ENCODE measurements around the gene GRM1. TPM values are rescaled to one million over a fixed set of nuclear protein-coding genes. Genes with fewer than 3 reads are reported as not detected.

Gene GRM1
- total and polyA plus RNA-seq, 9 of the 15 experiments (the other 6 are each of a cell fraction or from before 2014, with no cell fraction given): not detected

GRCh38 chr6:146481527-146481926 is 452.7 kb downstream of the GRM1 start:
- POLR2A ChIA-PET: no interaction called here
- DNase-seq (ENCODE audit: extremely low read depth in 1 of 4, low spot score in 3 of 4): no peak
- H3K27ac ChIP-seq (ENCODE audit: extremely low read depth, low read depth, low read length): no peak overlapping the region
- H3K79me2 ChIP-seq (ENCODE audit: control insufficient read depth, insufficient read depth, low read length): no peaks in the 10 kb centered on the region
- no peaks in the 10 kb centered on the region for H3K9me3 ChIP-seq (replicated peaks; ENCODE audit: control insufficient read depth, insufficient read depth, low read depth, low read length)
- FAIRE-seq: no peak
- no peak overlapping the region for H3K4me3 ChIP-seq
- no peak overlapping the region for H3K9ac ChIP-seq (ENCODE audit: insufficient read depth in 1 of 2, low read depth in 2 of 2, low read length in 2 of 2)
- H4K20me1 ChIP-seq (replicated peaks; ENCODE audit: control insufficient read depth, insufficient read depth, low read length): no peaks in the 10 kb centered on the region
- CTCF ChIA-PET (ENCODE audit: low intra/inter-chr PET ratio): no interaction called here
- no peaks in the 10 kb centered on the region for H3K4me1 ChIP-seq (replicated peaks in 1 of 2; ENCODE audit: control insufficient read depth in 2 of 2, insufficient read depth in 2 of 2, low read length in 2 of 2)
- no peaks in the 10 kb centered on the region for H3K9me1 ChIP-seq (ENCODE audit: control insufficient read depth, insufficient read depth, low read length)
- WGBS (ENCODE audit: insufficient coverage, low coverage, missing lambda C conversion rate): 0% methylated on average over 2 of the region's 2 CpGs
- no peak overlapping the region for H3K4me2 ChIP-seq (ENCODE audit: insufficient read depth, low read length)
- no peak overlapping the region for H2AFZ ChIP-seq (ENCODE audit: low read depth, low read length)
- no TSS peak for BruUV-seq (replicated peaks)
- TF ChIP-seq CHD4 (IDR thresholded peaks at IDR 0.05; ENCODE audit: insufficient read depth, insufficient replicate concordance, low read depth, low read length, poor library complexity, severe bottlenecking) (no peak), ZBTB2 (IDR thresholded peaks at IDR 0.05) (no peak), CAMTA2 (CRISPR knock-in tag; conservative IDR thresholded peaks at IDR 0.05) (no peak), MTA3 (IDR thresholded peaks at IDR 0.05; ENCODE audit: borderline replicate concordance) (no peak), MCM2 (IDR thresholded peaks at IDR 0.05; ENCODE audit: low read depth) (no peak)
- H3K27me3 ChIP-seq (ENCODE audit: control insufficient read depth in 2 of 2, insufficient read depth in 2 of 2, low read length in 2 of 2): no peaks in the 10 kb centered on the region
- no peaks in the 10 kb centered on the region for H3K36me3 ChIP-seq (ENCODE audit: control insufficient read depth, insufficient read depth, low read length)
- in situ Hi-C loops (cut with MboI): no loop called here
- no peak for ATAC-seq
- intact Hi-C loops (cut with micrococcal nuclease): no loop called here

- Histone ChIP-seq H3K4me1 (replicated peaks in 1 of 2; ENCODE audit: control insufficient read depth in 2 of 2, insufficient read depth in 2 of 2, low read length in 2 of 2) (no peaks in the 10 kb centered on the region), H3K79me2 (ENCODE audit: control insufficient read depth, insufficient read depth, low read length) (no peaks in the 10 kb centered on the region), H3K9me1 (ENCODE audit: control insufficient read depth, insufficient read depth, low read length) (no peaks in the 10 kb centered on the region), H3K27ac (ENCODE audit: extremely low read depth, low read depth, low read length) (no peak overlapping the region), H2AFZ (ENCODE audit: low read depth, low read length) (no peak overlapping the region), H3K27me3 (ENCODE audit: control insufficient read depth in 2 of 2, insufficient read depth in 2 of 2, low read length in 2 of 2) (no peaks in the 10 kb centered on the region), H3K9me3 (replicated peaks; ENCODE audit: control insufficient read depth, insufficient read depth, low read depth, low read length) (no peaks in the 10 kb centered on the region), H3K9ac (ENCODE audit: insufficient read depth in 1 of 2, low read depth in 2 of 2, low read length in 2 of 2) (no peak overlapping the region), H3K4me3 (no peak overlapping the region), H3K4me2 (ENCODE audit: insufficient read depth, low read length) (no peak overlapping the region), H3K36me3 (ENCODE audit: control insufficient read depth, insufficient read depth, low read length) (no peaks in the 10 kb centered on the region), H4K20me1 (replicated peaks; ENCODE audit: control insufficient read depth, insufficient read depth, low read length) (no peaks in the 10 kb centered on the region)
- FAIRE-seq (no peak), DNase-seq (ENCODE audit: extremely low read depth in 1 of 4, low spot score in 3 of 4) (no peak), ATAC-seq (no peak)
- POLR2A ChIA-PET: interaction anchor here (0.5 kb wide), 1 partner anchor 154 kb away, joined by 4 read pairs; no protein-coding TSS in a partner anchor
- CTCF ChIA-PET (ENCODE audit: low intra/inter-chr PET ratio): no interaction called here
- intact Hi-C loops (cut with micrococcal nuclease) (no loop called here), in situ Hi-C loops (cut with MboI) (no loop called here)
- TF ChIP-seq RBM34 (IDR thresholded peaks at IDR 0.05; ENCODE audit: borderline replicate concordance, insufficient read depth, low read length) (no peak), NR2C2 (CRISPR knock-in tag; IDR thresholded peaks at IDR 0.05) (no peak), NR2C2 (tag; IDR thresholded peaks at IDR 0.05) (no peak), ZNF696 (CRISPR knock-in tag; conservative IDR thresholded peaks at IDR 0.05) (no peak), RBFOX2 (IDR thresholded peaks at IDR 0.05; ENCODE audit: low read depth, low read length) (no peak), ZNF449 (CRISPR knock-in tag; IDR thresholded peaks at IDR 0.05) (no peak), ZNF76 (CRISPR knock-in tag; IDR thresholded peaks at IDR 0.05; ENCODE audit: borderline replicate concordance) (no peak), BRD9 (IDR thresholded peaks at IDR 0.05; ENCODE audit: low read depth, partially characterized antibody) (no peak), BDP1 (IDR thresholded peaks at IDR 0.05; ENCODE audit: insufficient read depth, insufficient read length) (no peak)
- WGBS (ENCODE audit: insufficient coverage, low coverage, missing lambda C conversion rate): 0% methylated on average over 3 of the region's 3 CpGs
- BruUV-seq (replicated peaks): no TSS peak
Observed at GRCh38 chr6:146484411-146484810, 455.5 kb downstream of the GRM1 start.
